Measurements from ENCODE around the gene TXN2.

GRCh38 chr22:36422287-36423014, 59.0 kb downstream of the TXN2 start:
- TF ChIP-seq CTCF (IDR thresholded peaks at IDR 0.05; ENCODE audit: borderline replicate concordance, extremely low read depth, low read length, poor library complexity, severe bottlenecking) (no peak), EZH2 (IDR thresholded peaks at IDR 0.05; ENCODE audit: borderline replicate concordance, low read depth, low read length, severe bottlenecking) (no peak)
